Occipital lobe (tissue), 2 donors: ENCODE data around the gene LGR5. TPM values are rescaled to one million over a fixed set of nuclear protein-coding genes. Genes with fewer than 3 reads are reported as not detected.

Experiments used
- DNase-seq: peaks from one replicate; lab custom pipeline; 2025; lab: John Stamatoyannopoulos, UW
- total RNA-seq: library from RNA; depleted of rRNA; stranded (reverse); fragments of >200 nt; gene quantifications from one replicate; pipeline ENCODE4 v1.2.3, GENCODE V29; 2014

LGR5 gene
- total RNA-seq, 1 donor from 2014 or later = not detected

DNA sequence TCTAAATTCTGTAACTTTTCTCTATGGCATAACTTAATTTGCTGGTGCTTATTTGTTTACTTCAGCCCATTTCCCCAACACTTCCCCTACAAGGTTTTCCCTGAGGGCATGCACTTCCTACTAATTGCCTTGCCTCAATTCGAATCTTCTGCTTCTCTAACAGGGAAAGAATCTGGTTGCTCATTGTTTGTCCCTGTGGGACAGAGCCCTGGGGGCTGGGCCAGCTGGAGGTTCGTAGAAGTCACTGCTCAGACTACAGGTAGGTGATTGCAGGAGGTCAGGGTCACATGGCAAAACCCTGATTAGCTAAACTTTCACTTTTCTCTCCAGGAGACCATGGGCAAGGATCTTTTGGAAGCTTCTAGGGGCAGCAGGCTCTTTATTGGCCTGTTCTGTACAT, 152.0 kb downstream of the LGR5 start:
- DNase-seq = no peak

DNA sequence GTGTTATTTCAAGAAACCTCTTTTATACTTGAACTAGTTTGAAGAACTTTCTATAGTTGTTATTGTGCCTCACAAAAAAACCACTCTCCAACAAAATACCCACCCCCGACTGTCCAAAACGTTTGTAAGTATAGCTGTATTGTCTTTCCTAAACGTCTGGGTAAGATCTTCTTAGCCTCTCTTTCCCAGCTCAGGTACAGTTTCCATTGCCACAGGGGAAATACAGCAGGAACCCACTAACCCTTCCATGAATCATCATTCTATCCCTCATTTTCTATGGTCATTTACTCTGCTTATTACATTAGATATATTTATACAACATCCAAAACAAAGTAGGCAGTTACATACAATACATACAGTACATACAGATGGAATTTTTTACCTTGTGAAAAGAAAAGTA, 153.2 kb downstream of the LGR5 start:
- no peak for DNase-seq

DNA sequence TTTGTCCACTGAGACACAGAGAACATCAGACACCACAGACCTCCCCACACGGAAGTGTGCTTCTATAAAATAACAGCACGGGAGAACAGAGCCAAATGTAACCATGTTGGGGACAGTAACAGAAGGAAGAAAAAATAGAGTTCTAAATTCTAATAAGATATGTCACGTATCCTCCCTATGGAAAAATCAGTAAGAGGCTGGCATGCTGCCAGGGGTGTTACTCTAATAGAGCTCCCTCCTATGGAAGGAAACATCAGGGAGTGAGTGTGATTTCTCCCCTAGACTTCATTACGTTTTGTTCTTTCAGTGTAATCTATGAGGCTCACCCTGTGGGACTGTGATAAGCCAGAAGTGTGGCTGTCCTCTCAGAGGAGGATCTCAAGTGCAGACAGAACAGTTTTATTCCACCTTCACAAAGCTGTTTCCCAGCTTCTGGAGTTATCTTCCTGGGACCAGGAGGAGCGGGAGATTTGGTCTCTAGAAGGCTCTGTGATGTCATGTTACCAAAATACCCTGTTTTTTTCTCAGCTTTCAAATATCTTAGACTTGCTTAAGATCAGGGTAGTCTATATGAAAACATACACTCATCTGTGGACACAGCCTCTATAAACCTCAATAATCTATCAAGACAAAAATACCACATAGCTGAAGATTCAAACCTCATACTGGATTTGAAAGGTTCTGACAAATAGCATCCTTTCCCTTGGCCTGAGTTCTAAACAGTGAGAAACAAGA, 154.8 kb downstream of the LGR5 start:
- DNase-seq = no peak

DNA sequence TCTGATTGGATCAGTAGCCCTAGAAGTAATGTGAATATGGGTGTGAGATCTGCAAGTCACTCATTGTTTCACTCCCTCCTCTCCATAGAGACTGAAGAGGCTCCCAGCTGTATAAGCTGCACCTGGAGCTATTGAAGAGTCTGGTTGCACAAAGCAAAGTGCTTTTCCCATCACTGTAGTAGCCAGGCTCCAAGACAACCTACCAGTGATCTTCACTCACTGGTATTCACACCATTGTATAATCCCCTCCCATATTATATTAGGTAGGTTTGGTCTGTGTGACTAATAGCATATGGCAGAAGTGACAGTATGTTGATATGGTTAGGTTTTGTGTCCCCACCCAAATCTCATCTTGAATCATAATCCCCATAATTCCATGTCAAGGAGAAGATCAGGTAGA, 159.6 kb downstream of the LGR5 start:
- no peak for DNase-seq

DNA sequence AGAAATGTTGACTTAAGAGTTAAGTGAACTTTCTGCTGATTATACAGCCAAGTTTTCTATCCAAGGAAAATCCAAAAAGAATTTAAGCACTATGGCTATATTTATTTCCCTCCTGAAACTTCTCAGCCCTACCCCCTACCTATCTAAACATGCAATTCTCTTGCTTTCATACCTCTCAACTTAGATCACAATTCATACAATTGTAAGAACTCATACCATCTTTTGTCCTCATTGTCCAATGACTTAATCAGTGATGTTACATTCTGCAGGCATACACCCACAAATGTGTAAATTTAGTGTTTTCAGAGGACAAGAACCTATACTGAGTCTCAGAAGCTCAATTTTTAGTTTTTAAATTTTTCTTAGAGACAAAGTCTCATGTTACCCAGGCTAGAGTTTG, 161.9 kb downstream of the LGR5 start:
- DNase-seq = no peak

DNA sequence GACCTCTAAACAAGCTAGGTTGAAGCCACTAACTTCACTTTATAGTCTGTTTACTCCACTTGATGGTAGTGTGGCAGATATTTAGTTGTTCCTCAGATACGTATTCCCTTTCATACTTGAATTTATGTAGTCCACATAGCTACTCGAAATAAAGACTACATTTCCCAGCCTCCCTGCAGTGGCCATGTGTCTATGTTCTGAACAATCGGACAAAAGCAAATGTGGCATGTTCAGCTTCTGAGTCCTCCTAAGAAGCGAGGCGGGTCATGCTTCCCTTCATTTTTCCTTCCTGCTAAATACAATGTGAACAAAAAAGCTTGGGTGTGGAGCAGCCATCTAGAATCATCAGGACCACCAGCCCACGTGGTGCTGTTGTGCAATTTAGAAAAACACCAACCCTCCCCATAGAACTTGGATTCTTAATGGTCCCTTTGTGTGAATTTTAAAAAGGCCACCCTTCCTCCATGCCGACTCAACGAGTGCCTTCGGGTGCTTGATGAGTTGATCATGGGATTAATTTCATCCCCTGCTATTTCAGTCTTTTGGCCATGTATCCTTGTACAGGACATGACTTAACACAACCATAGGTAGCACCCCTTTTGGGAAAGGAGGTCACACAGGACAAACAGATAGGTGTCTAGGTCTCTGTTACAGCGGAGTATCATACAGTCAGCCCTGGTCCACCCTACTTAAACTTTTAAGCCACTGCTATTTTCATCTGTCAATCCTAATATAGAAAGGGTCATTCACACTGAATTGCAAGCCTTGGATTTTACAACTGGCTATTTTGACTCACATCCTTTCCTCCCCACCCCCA, 163.4 kb downstream of the LGR5 start:
- DNase-seq = no peak

DNA sequence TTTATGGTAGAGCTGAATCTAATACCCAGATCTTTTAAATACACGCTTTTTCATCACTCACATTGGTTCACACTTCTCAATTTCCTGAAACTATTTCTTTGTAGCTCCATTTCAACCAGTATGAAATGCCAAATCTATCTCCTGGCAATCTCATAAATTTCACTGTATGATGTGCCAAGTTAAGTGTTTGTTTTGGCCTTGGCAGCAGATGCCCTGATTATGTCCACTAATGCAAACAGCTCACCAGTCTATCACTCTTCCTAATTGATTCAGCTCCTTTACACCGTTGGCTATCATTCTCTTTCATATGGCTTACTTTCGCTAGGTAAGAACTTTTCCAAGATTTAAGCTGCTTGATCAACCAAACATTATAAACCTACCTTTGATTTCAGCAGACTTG, 165.4 kb downstream of the LGR5 start:
- DNase-seq = no peak

DNA sequence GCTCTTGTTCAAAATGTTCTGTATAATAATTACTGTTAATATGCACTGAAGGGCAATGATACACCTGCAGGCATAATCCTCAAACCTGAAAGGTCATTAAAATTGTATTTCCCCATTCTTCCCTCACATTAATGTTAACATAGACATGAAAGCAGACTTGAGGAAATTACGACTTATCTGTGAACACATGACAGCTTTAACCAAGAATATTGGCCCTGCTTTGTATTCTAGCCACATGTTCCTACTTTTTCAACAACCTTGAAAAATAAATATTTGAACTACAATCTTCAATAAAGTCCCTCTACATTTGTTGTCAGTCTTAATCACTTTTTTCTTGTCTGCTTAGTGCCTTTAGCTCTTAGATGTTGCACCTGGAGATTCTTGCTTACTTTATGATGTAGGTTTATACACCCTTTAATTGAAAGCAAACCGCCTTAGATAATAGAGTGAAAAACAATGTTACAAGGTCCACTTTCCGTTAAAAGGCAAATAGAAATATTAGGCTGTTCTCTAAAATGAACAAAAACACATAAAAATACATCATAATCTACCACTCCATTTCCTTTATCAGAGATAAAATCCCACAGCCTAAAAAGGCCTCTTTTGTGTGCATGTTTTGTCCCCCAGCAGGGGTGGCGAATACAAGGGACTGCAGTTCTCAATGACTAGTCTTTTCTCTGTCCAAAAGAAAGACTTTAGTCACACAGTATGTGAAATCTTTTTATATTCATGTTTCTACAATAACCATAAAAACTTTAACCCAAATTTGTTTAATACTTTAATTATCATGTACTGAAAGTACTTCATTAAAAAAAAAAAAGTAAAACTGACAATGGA, 168.1 kb downstream of the LGR5 start:
- no peak for DNase-seq

DNA sequence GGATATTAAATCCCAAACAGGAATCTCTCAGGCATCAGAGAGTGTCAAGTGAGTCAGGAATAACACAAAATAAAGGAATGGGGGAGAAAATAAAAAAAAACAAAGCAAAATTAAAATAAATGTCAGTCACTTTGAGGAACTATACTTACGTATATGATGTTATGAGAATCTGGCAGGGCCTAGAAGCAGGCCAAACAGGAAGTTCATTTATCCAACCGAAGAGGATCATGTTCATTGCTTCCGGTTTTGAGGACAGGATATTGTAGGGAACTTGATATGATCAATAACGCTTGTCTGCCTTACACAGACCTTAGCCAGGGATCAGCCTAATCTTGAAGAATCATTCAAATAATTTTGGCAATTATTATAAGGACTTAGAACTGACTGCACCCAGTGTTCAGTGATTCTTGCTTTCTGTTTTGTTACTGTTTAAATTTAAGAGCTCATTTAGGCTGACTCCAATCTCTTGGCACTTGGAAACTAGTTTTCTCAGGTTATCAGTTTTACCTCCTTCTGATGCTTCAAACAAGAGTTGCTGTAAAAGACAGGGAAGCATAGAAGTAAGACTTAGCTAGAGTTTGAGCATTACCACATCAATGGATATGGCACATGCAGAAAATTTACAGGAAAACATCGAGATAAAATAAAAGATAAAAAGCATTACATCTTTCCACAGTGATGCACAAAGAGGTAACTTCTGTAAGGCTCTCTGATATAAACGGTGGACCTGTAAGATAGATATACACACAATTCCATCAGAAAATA, 170.6 kb downstream of the LGR5 start:
- no peak for DNase-seq

DNA sequence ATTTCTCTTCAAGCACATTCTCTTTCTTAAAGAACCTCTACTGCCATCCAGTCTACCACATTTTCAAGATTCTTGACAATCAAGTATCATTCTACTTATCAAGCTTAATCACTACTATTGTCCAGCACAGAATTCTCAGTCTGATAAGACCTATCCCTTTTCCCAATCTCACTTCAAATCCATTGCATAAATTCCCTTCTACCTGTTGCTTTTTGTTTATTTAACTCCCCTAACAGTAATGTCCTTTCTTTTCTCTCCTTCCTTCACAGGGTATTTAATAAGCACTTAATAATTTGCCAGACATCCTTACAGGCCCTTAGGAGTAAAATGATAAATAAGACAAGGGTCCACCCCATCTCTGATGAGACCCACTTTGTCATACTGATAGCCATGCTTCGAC, 182.3 kb downstream of the LGR5 start:
- no peak for DNase-seq

DNA sequence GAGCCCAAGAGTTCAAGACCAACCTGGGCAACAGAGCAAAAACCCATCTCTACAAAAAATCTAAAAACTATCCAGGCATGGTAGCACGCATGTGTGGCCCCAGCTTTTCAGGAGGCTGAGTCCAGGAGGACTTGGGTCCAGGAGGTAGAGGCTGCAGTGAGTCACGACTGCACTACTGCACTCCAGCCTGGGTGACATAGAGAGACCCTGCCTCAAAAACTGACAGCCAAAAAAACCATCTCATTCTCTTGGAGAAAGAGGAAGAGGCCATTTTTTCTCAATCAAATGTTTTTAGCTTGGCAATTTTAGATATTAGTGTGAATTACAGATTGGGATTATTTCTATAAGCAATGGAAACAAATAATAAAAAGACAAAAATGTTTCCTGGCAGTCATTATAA, 185.9 kb downstream of the LGR5 start:
- DNase-seq = no peak

DNA sequence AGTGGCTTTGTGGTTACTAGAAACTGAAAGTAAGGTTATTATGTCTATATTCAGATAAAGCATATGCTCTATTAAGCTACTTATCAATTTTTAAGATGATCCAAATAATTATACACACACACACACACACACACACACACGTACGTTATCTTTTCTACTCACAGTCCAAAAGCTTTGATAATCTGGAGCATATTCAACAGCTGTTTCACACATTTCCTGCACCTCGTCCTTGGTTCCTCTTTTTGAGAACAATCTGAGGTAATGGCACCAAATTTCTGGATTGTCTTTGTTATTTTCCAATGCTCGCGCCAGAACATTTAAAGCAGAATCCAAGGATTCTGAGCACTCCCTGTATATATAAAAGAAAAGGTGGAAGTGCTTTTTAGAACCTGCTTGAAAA, 186.5 kb downstream of the LGR5 start:
- DNase-seq = no peak

DNA sequence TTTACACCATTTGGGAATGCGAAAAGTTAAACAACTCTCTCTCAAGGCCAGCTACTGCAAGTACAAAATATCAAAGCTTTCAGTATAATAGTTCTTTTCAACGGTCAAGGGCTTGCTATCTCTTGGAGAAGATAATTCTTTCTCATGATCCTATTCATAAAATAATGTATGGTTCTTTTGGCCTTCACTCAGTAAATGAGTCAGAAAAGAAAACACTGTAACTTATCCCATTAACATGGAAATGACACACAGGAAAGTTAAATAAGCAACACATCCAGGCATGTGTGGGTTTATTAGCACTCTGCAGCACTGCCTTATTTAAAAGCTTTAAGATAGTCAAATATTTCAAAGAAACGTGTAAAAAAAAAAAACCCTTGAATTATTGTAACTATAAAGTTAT, 187.2 kb downstream of the LGR5 start:
- no peak for DNase-seq

DNA sequence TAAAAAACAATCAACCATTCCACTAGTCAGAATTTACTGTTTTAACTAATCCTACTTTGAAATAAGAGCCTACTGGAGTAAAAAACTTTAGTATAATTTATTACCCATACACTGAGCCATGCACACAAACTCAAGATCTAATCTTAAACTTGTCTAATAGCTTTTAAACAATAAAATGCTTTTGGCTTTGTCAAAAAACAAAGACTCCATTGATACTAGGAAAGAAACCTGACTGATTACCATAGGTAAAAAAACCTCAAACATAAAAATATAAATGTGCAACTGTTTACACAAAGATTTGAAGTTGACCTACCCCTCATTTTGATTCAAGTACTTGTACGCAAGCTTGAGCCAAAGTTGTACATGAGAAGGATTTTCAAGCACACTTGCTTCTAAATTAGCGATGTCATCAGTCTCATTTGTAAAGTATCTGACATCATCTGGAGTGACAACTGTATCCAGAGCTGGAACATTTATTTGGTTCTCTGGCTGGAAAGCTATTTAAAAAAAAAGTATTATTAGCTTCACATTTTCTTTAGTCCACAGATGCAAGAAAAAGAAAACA, 187.9 kb downstream of the LGR5 start:
- DNase-seq = no peak

Other genes starting within 250 kb of the LGR5 start
- 42.7 TPM for gene ZFC3H1, start 224.1 kb downstream of the LGR5 start, total RNA-seq
- gene THAP2, start 224.5 kb downstream of the LGR5 start, total RNA-seq = 47.9 TPM
- gene TMEM19, start 246.3 kb downstream of the LGR5 start, total RNA-seq = 68.5 TPM